ENCODE measurements around the gene OGFOD2. TPM values are rescaled to one million over a fixed set of nuclear protein-coding genes. Genes with fewer than 3 reads are reported as not detected.
"Not testable (repeated sequence)": the region's sequence is repeated elsewhere in the genome, so short reads cannot be mapped to it uniquely, and the experiment has no call there.

OGFOD2 gene
- 24.1 TPM for polyA plus RNA-seq (2012; ENCODE audit: insufficient read depth, insufficient read length)

DNA sequence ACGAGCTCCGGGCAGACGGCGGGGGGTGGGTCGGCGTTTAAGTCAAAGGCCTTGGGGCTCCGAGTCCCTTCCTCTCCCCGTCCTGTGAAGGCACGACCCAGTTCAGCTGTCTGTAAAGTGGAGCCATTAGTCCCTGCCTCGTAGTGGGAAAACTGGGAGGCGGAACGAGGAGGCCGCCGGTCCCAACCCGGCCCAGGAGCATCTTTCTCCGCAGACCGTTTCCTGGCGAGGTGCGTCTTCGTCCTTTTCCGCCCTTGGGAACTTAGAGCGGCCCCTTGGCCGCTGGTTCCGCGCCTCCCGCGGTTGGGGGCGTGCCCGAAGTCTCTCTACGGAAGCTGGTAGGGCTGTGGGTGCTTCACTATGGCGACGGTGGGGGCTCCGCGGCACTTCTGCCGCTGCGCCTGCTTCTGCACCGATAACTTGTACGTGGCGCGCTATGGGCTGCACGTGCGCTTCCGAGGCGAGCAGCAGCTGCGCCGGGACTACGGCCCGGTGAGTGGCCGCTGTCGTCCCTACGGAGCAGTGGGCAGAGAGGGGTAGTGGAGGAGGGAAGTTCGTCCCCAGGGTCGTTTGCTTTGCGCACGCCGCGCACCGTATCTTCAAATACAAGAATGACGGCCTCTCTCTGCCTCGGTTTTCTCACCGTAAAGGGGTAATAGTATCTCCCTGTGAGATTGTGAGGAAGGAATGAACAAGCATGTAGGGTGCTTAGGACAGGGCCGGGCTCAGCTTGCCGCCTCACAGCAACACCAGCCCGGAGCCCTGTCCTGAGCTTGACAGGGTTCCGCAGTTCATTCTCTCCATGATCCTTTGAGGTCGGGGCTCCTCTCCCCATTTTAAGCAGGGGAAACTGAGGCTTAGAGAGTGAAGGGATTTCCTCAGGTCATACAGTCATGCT is at the start of gene OGFOD2:
Gene OGFOD2, plus strand, starts transcription at position 353 of the 898 bp plus-strand sequence. Its CDS starts 8 bp downstream, at position 361.
- peak within 1 kb of the TSS; percentile 95 for H3K4me3 ChIP-seq (ENCODE audit: low read length)
- DNase-seq (ENCODE audit: low read depth, low spot score) = peak; percentile 90

- DNase-seq (ENCODE audit: low read depth, low spot score) = no peak
- H3K4me3 ChIP-seq (ENCODE audit: low read length) = no peak overlapping the region
Observed at GRCh38 chr12:122927756-122928403, 47.2 kb upstream of the OGFOD2 start.

DNA sequence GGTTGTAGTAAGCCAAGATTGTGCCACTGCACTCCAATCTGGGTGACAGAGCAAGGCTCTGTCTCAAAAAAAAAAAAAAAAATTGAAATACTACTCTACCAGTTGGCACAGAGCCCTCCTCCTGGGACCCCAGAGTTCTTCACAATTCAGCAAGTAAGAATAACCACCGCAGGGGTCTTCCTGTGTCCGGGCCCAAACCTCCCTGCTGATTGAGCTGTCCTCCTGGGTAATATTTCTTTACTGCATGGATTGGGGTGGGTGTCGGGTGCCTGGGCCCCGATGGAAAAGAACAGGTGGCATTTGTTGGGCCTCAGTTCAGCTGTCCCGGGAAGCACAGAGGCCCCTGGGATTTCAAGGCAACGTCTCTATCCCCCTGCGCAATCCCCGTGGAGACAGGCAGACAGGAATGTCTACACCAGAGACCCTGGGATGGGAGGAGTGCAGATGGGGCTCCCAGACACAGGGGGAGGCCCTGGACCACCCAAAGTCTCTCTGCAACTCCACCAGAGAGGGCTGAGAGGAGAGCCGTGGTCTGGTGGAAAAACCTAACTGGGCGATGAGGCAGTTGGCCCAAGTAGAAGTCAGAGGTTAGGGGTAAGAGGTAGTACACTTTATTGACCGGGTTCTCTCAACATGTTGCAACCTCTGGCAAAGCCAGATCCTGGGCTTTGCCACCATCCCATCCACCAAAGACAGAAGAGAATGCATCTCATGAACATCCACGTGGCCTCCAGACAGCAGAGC is 46.5 kb upstream of the OGFOD2 start:
- H3K4me3 ChIP-seq (ENCODE audit: low read length) = no peak overlapping the region
- no peak for DNase-seq (ENCODE audit: low read depth, low spot score)

GRCh38 chr12:122929148-122929538 is 45.9 kb upstream of the OGFOD2 start:
- DNase-seq (ENCODE audit: low read depth, low spot score) = no peak
- no peak overlapping the region for H3K4me3 ChIP-seq (ENCODE audit: low read length)

GRCh38 chr12:122929812-122930211 is 45.2 kb upstream of the OGFOD2 start:
- no peak overlapping the region for H3K4me3 ChIP-seq (ENCODE audit: low read length)
- no peak for DNase-seq (ENCODE audit: low read depth, low spot score)

DNA sequence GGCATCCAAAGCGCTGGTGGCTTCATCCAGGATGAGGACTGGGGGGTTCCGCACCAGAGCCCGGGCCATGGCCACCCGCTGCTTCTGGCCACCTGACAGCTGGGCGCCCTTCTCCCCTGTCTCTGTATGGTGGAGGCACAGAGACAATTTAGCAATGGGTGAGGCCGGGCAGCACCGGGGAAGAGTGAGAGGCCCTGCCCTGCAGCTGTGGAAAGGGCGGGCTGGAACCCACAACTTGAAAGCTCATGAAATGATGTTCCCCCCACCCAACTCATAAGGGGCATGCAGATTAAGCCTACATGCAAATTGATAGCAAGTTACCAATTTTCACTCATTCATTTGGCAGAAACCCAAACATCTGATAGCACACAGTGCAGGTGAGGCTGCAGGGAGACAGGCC is 42.8 kb upstream of the OGFOD2 start:
- DNase-seq (ENCODE audit: low read depth, low spot score) = no peak
- no peak overlapping the region for H3K4me3 ChIP-seq (ENCODE audit: low read length)

DNA sequence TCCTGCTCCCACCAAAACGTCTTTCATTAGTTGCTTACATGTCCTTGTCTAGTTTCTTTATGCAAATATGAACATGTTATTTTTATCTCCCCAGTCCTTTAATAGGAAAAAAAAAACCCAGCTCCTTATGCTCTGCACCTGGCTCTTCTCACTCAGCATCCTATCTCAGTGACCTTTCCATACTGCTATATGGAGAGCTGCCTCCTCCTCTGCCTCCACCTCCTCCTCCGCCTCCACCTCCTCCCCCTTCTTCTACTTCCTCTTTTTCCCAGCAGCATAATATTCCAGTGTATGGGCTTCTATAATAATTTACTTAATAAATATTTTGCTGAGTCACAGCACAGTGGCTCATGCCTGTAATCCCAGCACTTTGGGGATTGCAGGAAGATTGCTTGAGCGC is 40.3 kb upstream of the OGFOD2 start:
- no peak overlapping the region for H3K4me3 ChIP-seq (ENCODE audit: low read length)
- DNase-seq (ENCODE audit: low read depth, low spot score) = no peak

- no peak for DNase-seq (ENCODE audit: low read depth, low spot score)
Observed at GRCh38 chr12:122935318-122935717, 39.7 kb upstream of the OGFOD2 start.

DNA sequence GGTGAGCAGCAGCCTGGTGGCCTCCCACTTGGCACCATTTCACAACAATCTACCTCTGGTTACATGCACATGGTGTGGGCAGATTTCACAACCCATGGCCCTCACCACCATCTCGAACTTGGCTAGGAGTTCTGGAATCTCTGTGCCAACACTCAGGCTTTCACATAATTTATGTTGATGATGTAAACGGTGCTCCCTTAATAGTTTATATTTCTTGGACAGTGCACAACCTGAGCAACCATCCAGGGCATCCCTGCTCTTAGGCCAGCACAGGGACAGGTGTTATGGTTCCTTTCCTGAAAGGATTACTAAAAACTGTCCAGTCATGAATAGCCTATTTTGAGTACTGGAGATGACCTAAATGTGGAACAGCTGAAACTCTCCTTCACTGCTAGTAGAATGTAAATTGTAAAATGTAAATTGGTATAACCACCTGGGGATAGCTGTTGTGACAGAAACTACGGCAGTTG is 37.4 kb upstream of the OGFOD2 start:
- no peak overlapping the region for H3K4me3 ChIP-seq (ENCODE audit: low read length)
- DNase-seq (ENCODE audit: low read depth, low spot score) = no peak

More at GRCh38 chr12:122935318-122935717, 39.7 kb upstream of the OGFOD2 start:
- H3K4me3 ChIP-seq (ENCODE audit: low read length) = no peak overlapping the region

DNA sequence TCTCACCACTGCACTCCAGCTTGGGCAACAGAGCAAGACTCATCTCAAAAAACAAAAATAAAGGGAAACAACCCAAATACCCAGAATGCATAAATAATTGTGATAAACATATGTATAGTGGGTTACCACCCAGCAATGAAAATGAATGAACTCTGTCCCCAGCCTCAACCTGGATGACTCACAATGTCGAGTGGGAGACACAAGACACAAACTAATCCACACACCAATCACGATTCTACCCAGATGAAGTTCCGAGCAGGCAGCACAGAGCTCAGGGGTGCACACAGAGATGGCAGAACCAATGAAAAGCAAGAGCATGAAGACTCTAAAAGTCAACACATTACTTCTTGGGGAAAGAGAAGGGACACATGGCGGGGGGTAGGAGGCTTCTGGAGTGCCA is 35.9 kb upstream of the OGFOD2 start:
- no peak overlapping the region for H3K4me3 ChIP-seq (ENCODE audit: low read length)
- no peak for DNase-seq (ENCODE audit: low read depth, low spot score)

- not testable (repeated sequence) for DNase-seq (ENCODE audit: low read depth, low spot score); H3K4me3 ChIP-seq (ENCODE audit: low read length)
Observed at GRCh38 chr12:122941351-122941750, 33.7 kb upstream of the OGFOD2 start.

GRCh38 chr12:122942637-122943036 is 32.4 kb upstream of the OGFOD2 start:
- DNase-seq (ENCODE audit: low read depth, low spot score) = no peak
- H3K4me3 ChIP-seq (ENCODE audit: low read length) = no peak overlapping the region

GRCh38 chr12:122943196-122943595 is 31.8 kb upstream of the OGFOD2 start:
- no peak overlapping the region for H3K4me3 ChIP-seq (ENCODE audit: low read length)

GRCh38 chr12:122944605-122945592 is 30.1 kb upstream of the OGFOD2 start:
- DNase-seq (ENCODE audit: low read depth, low spot score) = no peak
- H3K4me3 ChIP-seq (ENCODE audit: low read length) = no peak overlapping the region

More at GRCh38 chr12:122943196-122943595, 31.8 kb upstream of the OGFOD2 start:
- DNase-seq (ENCODE audit: low read depth, low spot score) = no peak

DNA sequence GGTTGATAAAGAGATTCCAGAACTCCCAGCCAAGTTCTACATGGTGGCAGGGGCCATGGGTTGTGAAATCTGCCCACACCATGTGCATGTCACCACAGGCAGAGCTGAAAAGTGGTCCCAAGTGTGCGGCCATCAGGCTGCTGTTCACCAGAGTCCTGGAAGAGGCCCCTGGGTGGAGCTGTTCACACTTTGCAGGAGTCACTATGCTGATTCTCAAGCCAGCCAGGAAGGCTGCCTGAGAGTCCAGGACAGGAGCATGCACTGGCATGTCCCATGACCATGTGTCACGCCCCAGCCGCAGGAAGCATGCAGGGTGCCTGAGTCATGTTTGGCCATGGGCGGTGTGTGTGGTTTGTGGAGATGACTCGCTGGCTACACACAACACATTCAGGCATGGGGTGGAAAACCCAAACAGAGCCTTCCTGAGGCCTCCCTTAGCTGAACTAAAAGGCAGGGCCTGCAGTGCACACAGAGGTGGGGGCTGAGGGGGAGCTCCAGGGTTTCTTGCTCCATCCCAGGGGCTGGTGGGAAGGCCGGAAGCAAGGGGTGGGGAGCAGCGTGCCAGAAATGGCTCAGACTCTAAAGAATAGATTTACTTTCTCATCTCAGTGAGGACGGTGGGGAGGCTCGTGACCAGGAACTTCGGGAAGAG is 28.2 kb upstream of the OGFOD2 start:
- DNase-seq (ENCODE audit: low read depth, low spot score) = no peak
- no peak overlapping the region for H3K4me3 ChIP-seq (ENCODE audit: low read length)

GRCh38 chr12:122947352-122947792 is 27.7 kb upstream of the OGFOD2 start:
- DNase-seq (ENCODE audit: low read depth, low spot score) = no peak
- H3K4me3 ChIP-seq (ENCODE audit: low read length) = no peak overlapping the region

GRCh38 chr12:122948605-122949004 is 26.4 kb upstream of the OGFOD2 start:
- no peak for DNase-seq (ENCODE audit: low read depth, low spot score)
- no peak overlapping the region for H3K4me3 ChIP-seq (ENCODE audit: low read length)

DNA sequence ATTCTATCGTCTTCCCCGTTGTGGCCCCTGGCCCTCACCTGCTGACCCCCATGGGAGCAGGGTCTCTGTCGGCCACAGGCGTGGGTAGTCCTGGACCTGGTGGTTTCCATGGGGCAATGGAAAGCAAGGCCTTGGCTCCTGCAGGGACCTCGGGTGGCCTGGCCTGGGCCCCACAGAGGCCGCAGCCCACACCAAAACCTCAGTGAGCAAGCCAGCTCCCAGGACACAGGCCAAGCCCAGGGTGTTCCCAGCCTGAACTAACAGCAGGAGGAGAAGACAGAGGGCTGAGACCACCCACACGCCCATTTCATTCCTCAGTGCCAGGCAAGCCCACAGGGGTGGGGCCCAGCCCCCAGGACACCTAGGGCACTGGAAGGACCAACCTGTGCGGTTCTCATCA is 25.6 kb upstream of the OGFOD2 start:
- no peak for DNase-seq (ENCODE audit: low read depth, low spot score)
- no peak overlapping the region for H3K4me3 ChIP-seq (ENCODE audit: low read length)
